Measurements from ENCODE around the gene WDTC1.

Gene WDTC1

GRCh38 chr1:27301582-27302199, 67.3 kb downstream of the WDTC1 start:
- Mint-ChIP-seq H3K4me1 (ENCODE audit: low read depth) (peaks cover 1% of the 10 kb centered on the region), H3K27ac (no peak overlapping the region), H3K27me3 (ENCODE audit: low read depth) (no peaks in the 10 kb centered on the region), H3K9me3 (no peaks in the 10 kb centered on the region), H3K4me3 (no peak overlapping the region), H3K36me3 (ENCODE audit: low read depth) (peaks cover 10% of the 10 kb centered on the region)

- no peaks in the 10 kb centered on the region for H3K9me3 Mint-ChIP-seq
- no peaks in the 10 kb centered on the region for H3K27me3 Mint-ChIP-seq (ENCODE audit: low read depth)
- H3K36me3 Mint-ChIP-seq (ENCODE audit: low read depth): peaks cover 7% of the 10 kb centered on the region
- H3K4me3 Mint-ChIP-seq: no peak overlapping the region
- peaks cover 1% of the 10 kb centered on the region for H3K4me1 Mint-ChIP-seq (ENCODE audit: low read depth)
- no peak overlapping the region for H3K27ac Mint-ChIP-seq
Measured at GRCh38 chr1:27302612-27303011, 68.2 kb downstream of the WDTC1 start.

GRCh38 chr1:27303509-27303908, 69.1 kb downstream of the WDTC1 start:
- peaks cover 7% of the 10 kb centered on the region for H3K36me3 Mint-ChIP-seq (ENCODE audit: low read depth)
- H3K4me3 Mint-ChIP-seq: no peak overlapping the region
- H3K27me3 Mint-ChIP-seq (ENCODE audit: low read depth): no peaks in the 10 kb centered on the region
- no peaks in the 10 kb centered on the region for H3K9me3 Mint-ChIP-seq
- peaks cover 1% of the 10 kb centered on the region for H3K4me1 Mint-ChIP-seq (ENCODE audit: low read depth)
- H3K27ac Mint-ChIP-seq: no peak overlapping the region

- Mint-ChIP-seq H3K36me3 (ENCODE audit: low read depth) (peaks cover 1% of the 10 kb centered on the region), H3K4me3 (no peak overlapping the region), H3K4me1 (ENCODE audit: low read depth) (no peaks in the 10 kb centered on the region), H3K9me3 (no peaks in the 10 kb centered on the region), H3K27ac (no peak overlapping the region), H3K27me3 (ENCODE audit: low read depth) (peaks cover 3% of the 10 kb centered on the region)
Measured at GRCh38 chr1:27306071-27306470, 71.6 kb downstream of the WDTC1 start.

- H3K4me3 Mint-ChIP-seq: no peak overlapping the region
- H3K36me3 Mint-ChIP-seq (ENCODE audit: low read depth): peaks cover 1% of the 10 kb centered on the region
- H3K4me1 Mint-ChIP-seq (ENCODE audit: low read depth): no peaks in the 10 kb centered on the region
- no peak overlapping the region for H3K27ac Mint-ChIP-seq
- H3K9me3 Mint-ChIP-seq: no peaks in the 10 kb centered on the region
- peaks cover 4% of the 10 kb centered on the region for H3K27me3 Mint-ChIP-seq (ENCODE audit: low read depth)
Measured at GRCh38 chr1:27306892-27307761, 72.7 kb downstream of the WDTC1 start.

GRCh38 chr1:27307874-27308598, 73.6 kb downstream of the WDTC1 start:
- Mint-ChIP-seq H3K4me1 (ENCODE audit: low read depth) (no peaks in the 10 kb centered on the region), H3K9me3 (no peaks in the 10 kb centered on the region), H3K36me3 (ENCODE audit: low read depth) (peaks cover 1% of the 10 kb centered on the region), H3K4me3 (no peak overlapping the region), H3K27ac (no peak overlapping the region), H3K27me3 (ENCODE audit: low read depth) (peaks cover 11% of the 10 kb centered on the region)

- Mint-ChIP-seq H3K4me3 (no peak overlapping the region), H3K36me3 (ENCODE audit: low read depth) (no peaks in the 10 kb centered on the region), H3K9me3 (no peaks in the 10 kb centered on the region), H3K4me1 (ENCODE audit: low read depth) (no peaks in the 10 kb centered on the region), H3K27ac (no peak overlapping the region), H3K27me3 (ENCODE audit: low read depth) (peaks cover 19% of the 10 kb centered on the region)
Measured at GRCh38 chr1:27314169-27314568, 79.7 kb downstream of the WDTC1 start.

- H3K27me3 Mint-ChIP-seq (ENCODE audit: low read depth): peaks cover 19% of the 10 kb centered on the region
- no peak overlapping the region for H3K27ac Mint-ChIP-seq
- no peaks in the 10 kb centered on the region for H3K4me1 Mint-ChIP-seq (ENCODE audit: low read depth)
- H3K9me3 Mint-ChIP-seq: no peaks in the 10 kb centered on the region
- H3K4me3 Mint-ChIP-seq: no peak overlapping the region
- no peaks in the 10 kb centered on the region for H3K36me3 Mint-ChIP-seq (ENCODE audit: low read depth)
Measured at GRCh38 chr1:27314737-27315136, 80.3 kb downstream of the WDTC1 start.

- Mint-ChIP-seq H3K4me3 (no peak overlapping the region), H3K27me3 (ENCODE audit: low read depth) (peaks cover 14% of the 10 kb centered on the region), H3K27ac (no peak overlapping the region), H3K4me1 (ENCODE audit: low read depth) (peaks cover 6% of the 10 kb centered on the region), H3K9me3 (no peaks in the 10 kb centered on the region), H3K36me3 (ENCODE audit: low read depth) (no peaks in the 10 kb centered on the region)
Measured at GRCh38 chr1:27316860-27317259, 82.4 kb downstream of the WDTC1 start.

- H3K4me1 Mint-ChIP-seq (ENCODE audit: low read depth): peaks cover 6% of the 10 kb centered on the region
- H3K27ac Mint-ChIP-seq: no peak overlapping the region
- H3K4me3 Mint-ChIP-seq: no peak overlapping the region
- peaks cover 1% of the 10 kb centered on the region for H3K36me3 Mint-ChIP-seq (ENCODE audit: low read depth)
- H3K9me3 Mint-ChIP-seq: no peaks in the 10 kb centered on the region
- peaks cover 6% of the 10 kb centered on the region for H3K27me3 Mint-ChIP-seq (ENCODE audit: low read depth)
Measured at GRCh38 chr1:27318136-27318535, 83.7 kb downstream of the WDTC1 start.

GRCh38 chr1:27318596-27318995, 84.2 kb downstream of the WDTC1 start:
- H3K36me3 Mint-ChIP-seq (ENCODE audit: low read depth): peaks cover 1% of the 10 kb centered on the region
- peaks cover 6% of the 10 kb centered on the region for H3K4me1 Mint-ChIP-seq (ENCODE audit: low read depth)
- peaks cover 3% of the 10 kb centered on the region for H3K27me3 Mint-ChIP-seq (ENCODE audit: low read depth)
- no peak overlapping the region for H3K4me3 Mint-ChIP-seq
- no peaks in the 10 kb centered on the region for H3K9me3 Mint-ChIP-seq
- H3K27ac Mint-ChIP-seq: no peak overlapping the region

GRCh38 chr1:27321813-27322568, 87.6 kb downstream of the WDTC1 start, which contains the start of gene TMEM222:
TSS of gene TMEM222 (plus strand) at chr1:27322163. CDS start at chr1:27322198, 35 bp downstream.
- Mint-ChIP-seq H3K36me3 (ENCODE audit: low read depth) (peaks cover 15% of the 10 kb centered on the region), H3K27me3 (ENCODE audit: low read depth) (peaks cover 3% of the 10 kb centered on the region), H3K4me3 (peak within 1 kb of the TSS; percentile 95), H3K4me1 (ENCODE audit: low read depth) (peaks cover 30% of the 10 kb centered on the region), H3K9me3 (no peaks in the 10 kb centered on the region), H3K27ac (peak within 1 kb of the TSS; percentile 94)

GRCh38 chr1:27322569-27323240, 88.3 kb downstream of the WDTC1 start:
- peaks cover 31% of the 10 kb centered on the region for H3K4me1 Mint-ChIP-seq (ENCODE audit: low read depth)

GRCh38 chr1:27325286-27325685, 90.9 kb downstream of the WDTC1 start:
- Mint-ChIP-seq H3K9me3 (no peaks in the 10 kb centered on the region), H3K27me3 (ENCODE audit: low read depth) (no peaks in the 10 kb centered on the region), H3K27ac (no peak overlapping the region), H3K36me3 (ENCODE audit: low read depth) (peaks cover 18% of the 10 kb centered on the region), H3K4me3 (no peak overlapping the region), H3K4me1 (ENCODE audit: low read depth) (peaks cover 38% of the 10 kb centered on the region)

More at GRCh38 chr1:27322569-27323240, 88.3 kb downstream of the WDTC1 start:
- H3K4me3 Mint-ChIP-seq: peak overlapping the region; percentile 95
- peaks cover 15% of the 10 kb centered on the region for H3K36me3 Mint-ChIP-seq (ENCODE audit: low read depth)
- no peaks in the 10 kb centered on the region for H3K9me3 Mint-ChIP-seq
- peaks cover 3% of the 10 kb centered on the region for H3K27me3 Mint-ChIP-seq (ENCODE audit: low read depth)
- H3K27ac Mint-ChIP-seq: peak overlapping the region; percentile 94
